ENCODE data around the gene DPYSL5. TPM values are rescaled to one million over a fixed set of nuclear protein-coding genes. Genes with fewer than 3 reads are reported as not detected.

The DPYSL5 gene
- total RNA-seq, 1 donor from 2014 or later = 201 TPM

DNA sequence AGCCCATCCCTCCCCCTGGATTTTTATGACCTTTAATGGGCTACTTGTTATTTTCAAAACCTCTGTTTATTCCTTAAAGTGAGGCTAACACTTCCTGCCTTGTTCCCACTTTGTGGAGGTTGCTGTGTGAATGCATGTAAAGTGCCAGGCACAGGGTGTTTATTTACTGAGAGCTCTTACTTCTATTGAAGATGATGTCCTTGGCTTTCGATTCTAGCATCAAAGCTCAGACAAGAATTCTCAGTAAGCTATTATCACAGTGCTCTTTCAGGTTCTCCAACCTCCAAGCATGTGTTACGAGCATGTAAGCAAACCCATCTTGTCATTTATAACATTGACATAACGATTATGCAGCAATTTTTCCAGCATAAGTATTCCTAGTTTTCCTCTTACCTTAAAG is 44.2 kb downstream of the DPYSL5 start:
- no peak overlapping the region for H3K27ac Mint-ChIP-seq (ENCODE audit: unreplicated experiment)
- H3K36me3 Mint-ChIP-seq (ENCODE audit: low read depth) = peaks cover 19% of the 10 kb centered on the region
- no peak overlapping the region for H3K4me3 Mint-ChIP-seq
- H3K4me1 Mint-ChIP-seq = peaks cover 48% of the 10 kb centered on the region
- no peaks in the 10 kb centered on the region for H3K9me3 Mint-ChIP-seq
- TF ChIP-seq CTCF (conservative IDR thresholded peaks at IDR 0.05) = no peak
- no peaks in the 10 kb centered on the region for H3K27me3 Mint-ChIP-seq (ENCODE audit: low read depth)
- DNase-seq (ENCODE audit: low read depth, low spot score) = no peak

DNA sequence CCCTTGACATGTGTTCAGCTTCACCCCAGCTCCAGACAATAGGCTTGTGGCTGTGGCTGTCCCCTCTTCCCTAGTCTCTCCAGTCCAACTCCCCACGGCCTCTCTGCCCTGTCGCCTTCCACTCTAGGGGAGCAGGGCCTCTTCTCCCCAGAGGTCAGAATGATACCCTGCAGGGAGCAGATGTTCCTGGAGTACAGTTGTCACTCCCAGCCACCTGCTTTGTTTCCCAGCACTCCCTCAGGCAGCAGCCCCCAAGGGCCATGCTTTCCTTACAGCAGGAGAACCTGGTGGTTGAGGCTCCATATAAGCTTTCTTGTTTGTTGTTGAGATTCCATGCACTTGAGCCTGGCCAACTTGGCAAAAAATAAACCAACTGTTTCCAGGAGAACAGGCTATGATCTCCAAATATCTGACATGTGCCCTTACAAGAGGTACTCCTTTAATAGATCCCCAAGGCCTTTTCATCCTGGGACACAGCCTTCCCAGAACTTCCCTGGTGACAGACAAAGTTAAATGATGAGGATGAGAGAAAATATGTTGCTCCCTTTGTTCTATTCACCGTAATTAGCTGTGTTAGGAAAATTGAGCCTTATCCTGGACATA is 45.1 kb downstream of the DPYSL5 start:
- Mint-ChIP-seq H3K9me3 (no peaks in the 10 kb centered on the region), H3K27me3 (ENCODE audit: low read depth) (no peaks in the 10 kb centered on the region), H3K4me3 (no peak overlapping the region), H3K27ac (ENCODE audit: unreplicated experiment) (no peak overlapping the region), H3K36me3 (ENCODE audit: low read depth) (peaks cover 24% of the 10 kb centered on the region), H3K4me1 (peaks cover 41% of the 10 kb centered on the region)
- DNase-seq (ENCODE audit: low read depth, low spot score) = no peak
- TF ChIP-seq CTCF (conservative IDR thresholded peaks at IDR 0.05) = no peak

DNA sequence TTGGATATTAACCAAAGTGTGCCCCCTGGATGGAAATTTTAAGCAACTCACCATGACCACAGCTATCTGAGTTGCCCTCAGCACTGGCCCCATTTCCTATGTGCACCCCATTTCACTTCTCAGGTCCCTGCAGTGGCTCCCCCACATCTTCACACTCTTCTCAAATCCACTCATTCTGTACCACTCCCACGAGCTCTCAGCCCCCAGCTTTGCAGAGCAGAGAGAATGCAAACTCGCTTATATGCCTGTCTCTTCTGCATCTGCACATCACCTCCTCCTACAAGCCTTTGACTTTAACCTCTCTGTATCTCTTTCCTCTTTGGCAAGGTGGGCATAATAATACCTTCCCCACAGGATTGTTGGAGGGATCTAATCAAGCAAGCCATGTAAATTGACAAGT is 46.2 kb downstream of the DPYSL5 start:
- Mint-ChIP-seq H3K27me3 (ENCODE audit: low read depth) (no peaks in the 10 kb centered on the region), H3K4me1 (peaks cover 30% of the 10 kb centered on the region), H3K27ac (ENCODE audit: unreplicated experiment) (no peak overlapping the region), H3K36me3 (ENCODE audit: low read depth) (peaks cover 21% of the 10 kb centered on the region), H3K4me3 (no peak overlapping the region), H3K9me3 (no peaks in the 10 kb centered on the region)
- DNase-seq (ENCODE audit: low read depth, low spot score) = no peak
- TF ChIP-seq CTCF (conservative IDR thresholded peaks at IDR 0.05) = no peak

DNA sequence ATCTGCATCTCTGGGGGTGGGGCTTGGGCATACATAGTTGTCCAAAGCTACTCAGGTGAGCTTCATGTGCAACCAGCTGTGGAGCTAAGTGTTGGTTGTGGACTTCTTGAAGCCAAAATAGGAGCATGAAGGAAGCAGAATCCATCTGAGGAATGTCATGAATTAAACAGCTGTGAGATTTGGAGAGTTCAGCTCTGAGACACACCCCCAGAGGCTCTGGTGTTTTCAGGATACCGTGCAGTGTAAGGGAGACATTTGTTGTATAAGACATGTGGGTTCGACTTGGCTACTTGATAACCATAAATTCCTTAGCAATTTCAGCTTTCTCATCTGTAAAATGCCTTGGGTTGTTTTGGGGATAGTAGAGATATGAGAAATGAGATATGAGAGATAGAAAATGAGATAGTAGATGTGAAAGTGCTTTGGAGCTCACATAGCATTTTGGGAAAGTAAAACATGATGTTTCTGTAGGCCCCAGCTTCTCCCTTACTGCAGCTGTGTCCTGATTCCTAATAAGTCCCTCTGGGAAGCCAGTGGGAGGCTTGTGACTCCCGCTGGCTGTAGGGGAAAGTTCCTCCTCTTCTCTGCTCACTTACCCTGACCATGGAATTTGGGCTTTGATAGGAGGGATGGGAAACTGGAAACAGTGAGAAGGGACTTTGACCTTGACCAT is 50.0 kb downstream of the DPYSL5 start:
- Mint-ChIP-seq H3K9me3 (no peaks in the 10 kb centered on the region), H3K27ac (ENCODE audit: unreplicated experiment) (no peak overlapping the region), H3K36me3 (ENCODE audit: low read depth) (peaks cover 28% of the 10 kb centered on the region), H3K27me3 (ENCODE audit: low read depth) (no peaks in the 10 kb centered on the region), H3K4me3 (no peak overlapping the region), H3K4me1 (peaks cover 29% of the 10 kb centered on the region)
- no peak for DNase-seq (ENCODE audit: low read depth, low spot score)
- no peak for TF ChIP-seq CTCF (conservative IDR thresholded peaks at IDR 0.05)

GRCh38 chr2:26898480-26899078 is 50.6 kb downstream of the DPYSL5 start:
- Mint-ChIP-seq H3K9me3 (no peaks in the 10 kb centered on the region), H3K27ac (ENCODE audit: unreplicated experiment) (no peak overlapping the region), H3K36me3 (ENCODE audit: low read depth) (peaks cover 24% of the 10 kb centered on the region), H3K4me3 (no peak overlapping the region), H3K27me3 (ENCODE audit: low read depth) (no peaks in the 10 kb centered on the region), H3K4me1 (peaks cover 25% of the 10 kb centered on the region)
- no peak for DNase-seq (ENCODE audit: low read depth, low spot score)
- no peak for TF ChIP-seq CTCF (conservative IDR thresholded peaks at IDR 0.05)
